NCI-H2171 treated with DMSO at 0.1 percent for 48 hours (cell line): ENCODE measurements around the gene INPP5A.
"Not testable (repeated sequence)": the region's sequence is repeated elsewhere in the genome, so short reads cannot be mapped to it uniquely, and the experiment has no call there.

ENCODE experiments used
- DNase-seq: peaks from one replicate; lab custom pipeline; 2025; lab: John Stamatoyannopoulos, UW

The INPP5A gene

DNA sequence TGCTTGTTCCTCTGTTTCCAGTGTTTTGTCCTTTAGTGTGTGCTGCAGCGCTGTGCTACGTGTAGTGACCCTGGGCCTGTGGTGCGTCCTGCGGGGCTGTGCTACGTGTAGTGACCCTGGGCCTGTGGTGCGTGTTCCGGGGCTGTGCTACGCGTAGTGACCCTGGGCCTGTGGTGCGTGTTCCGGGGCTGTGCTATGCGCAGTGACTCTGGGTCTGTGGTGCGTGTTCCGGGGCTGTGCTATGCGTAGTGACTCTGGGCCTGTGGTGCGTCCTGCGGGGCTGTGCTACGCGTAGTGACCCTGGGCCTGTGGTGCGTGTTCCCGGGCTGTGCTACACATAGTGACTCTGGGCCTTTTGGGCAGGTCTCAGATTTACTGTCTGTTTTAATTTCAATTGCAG lies 60.1 kb downstream of the INPP5A start:
- DNase-seq: no peak

DNA sequence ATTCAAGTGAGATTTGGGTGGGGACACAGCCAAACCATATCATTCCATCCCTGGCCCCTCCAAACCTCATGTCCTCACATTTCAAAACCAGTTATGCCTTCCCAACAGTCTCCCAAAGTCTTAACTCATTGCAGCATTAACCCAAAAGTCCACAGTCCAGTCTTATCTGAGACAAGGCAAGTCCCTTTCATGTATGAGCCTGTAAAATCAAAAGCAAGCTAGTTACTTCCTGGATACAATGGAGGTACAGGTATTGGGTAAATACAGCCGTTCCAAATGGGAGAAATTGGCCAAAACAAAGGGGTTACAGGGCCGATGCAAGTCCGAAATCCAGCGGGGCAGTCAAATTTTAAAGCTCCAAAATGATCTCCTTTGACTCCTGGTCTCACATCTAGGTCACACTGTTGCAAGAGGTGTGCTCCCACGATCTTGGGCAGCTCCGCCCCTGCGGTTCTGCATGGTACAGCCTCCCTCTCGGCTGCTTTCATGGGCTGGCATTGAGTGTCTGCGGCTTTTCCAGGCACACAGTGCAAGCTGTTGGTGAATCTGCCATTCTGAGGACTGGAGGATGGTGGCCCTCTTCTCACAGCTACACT lies 61.5 kb downstream of the INPP5A start:
- not testable (repeated sequence) for DNase-seq

DNA sequence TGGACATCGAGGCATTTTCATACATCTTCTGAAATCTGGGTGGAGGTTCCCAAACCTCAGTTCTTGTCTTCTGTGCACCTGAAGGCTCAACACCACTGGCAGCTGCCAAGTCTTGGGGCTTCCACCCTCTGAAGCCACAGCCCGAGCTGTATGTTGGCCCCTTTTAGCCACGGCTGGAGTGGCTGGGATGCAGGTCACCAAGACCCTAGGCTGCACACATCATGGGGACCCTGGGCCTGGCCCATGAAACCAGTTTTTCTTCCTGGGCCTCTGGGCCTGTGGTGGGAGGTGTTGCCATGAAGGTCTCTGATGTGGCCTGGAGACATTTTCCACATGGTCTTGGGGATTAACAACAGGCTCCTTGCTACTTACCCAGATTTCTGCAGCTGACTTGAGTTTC lies 62.1 kb downstream of the INPP5A start:
- DNase-seq: no peak

DNA sequence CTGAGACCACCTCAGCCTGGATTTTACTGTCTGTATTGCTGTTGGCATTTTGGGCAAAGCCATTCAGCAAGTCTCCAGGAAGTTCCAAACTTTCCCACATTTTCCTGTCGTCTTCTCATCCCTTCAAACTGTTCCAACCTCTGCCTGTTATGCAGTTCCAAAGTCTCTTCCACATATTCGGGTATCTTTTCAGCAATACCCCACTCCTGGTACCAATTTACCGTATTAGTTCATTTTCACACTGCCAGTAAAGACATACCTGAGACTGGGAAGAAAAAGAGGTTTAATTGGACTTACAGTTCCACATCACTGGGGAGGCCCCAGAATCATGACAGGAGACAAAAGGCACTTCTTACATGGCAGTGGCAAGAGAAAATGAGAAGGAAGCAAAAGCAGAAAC lies 62.8 kb downstream of the INPP5A start:
- DNase-seq: no peak

DNA sequence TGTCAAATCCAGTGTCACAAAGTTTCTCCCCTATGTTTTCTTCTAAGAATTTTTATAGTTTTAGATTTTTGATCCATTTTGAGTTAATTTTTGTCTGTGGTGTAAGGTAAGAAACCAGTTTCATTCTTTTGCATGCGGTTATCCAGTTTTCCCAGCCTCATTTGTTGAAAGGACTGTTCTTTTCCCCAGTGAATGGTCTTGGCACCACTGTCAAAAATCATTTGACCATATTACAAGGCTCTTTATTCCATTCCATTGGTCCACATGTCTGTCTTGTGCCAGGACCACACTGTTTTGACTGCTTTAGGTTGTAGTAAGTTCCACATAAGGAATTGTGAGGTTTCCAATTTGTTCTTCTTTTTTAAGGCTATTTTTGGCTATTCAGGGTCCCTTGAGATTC lies 64.0 kb downstream of the INPP5A start:
- DNase-seq: no peak

DNA sequence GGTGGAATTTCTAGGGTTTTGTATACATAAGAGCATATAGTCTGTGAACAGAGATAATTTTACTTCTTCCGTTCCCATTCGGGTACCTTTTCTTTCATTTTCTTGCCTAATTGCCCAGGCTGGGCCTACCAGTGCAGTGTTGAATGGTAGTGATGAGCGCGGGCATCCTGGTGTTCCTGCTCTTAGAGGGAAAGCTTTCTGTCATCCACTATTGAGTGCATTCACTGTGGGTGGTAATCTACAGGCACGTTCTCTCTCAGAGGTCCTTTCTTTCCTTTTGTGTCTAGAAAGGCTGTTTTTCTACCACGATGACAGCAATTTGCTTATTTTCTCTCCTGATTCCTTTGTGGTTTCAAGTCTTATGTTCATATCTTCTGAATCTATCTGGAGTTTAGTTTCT lies 65.0 kb downstream of the INPP5A start:
- no peak for DNase-seq

DNA sequence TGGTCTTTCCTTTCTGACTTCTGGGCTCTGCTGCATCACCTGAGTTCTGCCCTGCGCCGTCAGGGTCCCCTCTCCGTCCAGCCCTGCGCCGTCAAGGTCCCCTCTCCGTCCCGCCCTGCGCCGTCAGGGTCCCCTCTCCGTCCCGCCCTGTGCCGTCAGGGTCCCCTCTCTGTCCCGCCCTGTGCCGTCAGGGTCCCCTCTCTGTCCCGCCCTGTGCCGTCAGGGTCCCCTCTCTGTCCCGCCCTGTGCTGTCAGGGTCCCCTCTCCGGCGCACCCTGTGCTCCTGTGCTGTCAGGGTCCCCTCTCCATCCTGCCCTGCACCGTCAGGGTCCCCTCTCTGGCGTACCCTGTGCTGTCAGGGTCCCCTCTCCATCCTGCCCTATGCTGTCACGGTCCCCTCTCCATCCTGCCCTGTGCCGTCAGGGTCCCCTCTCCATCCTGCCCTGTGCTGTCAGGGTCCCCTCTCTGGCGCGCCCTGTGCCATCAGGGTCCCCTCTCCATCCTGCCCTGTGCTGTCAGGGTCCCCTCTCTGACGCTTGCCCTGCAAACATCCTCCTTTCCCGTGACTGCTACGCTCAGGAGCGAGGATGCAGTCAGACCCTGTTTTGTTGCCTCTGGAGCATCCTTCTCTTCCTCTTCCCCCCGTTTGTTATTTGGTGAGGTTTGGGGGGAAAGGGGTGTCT lies 66.4 kb downstream of the INPP5A start:
- no peak for DNase-seq

DNA sequence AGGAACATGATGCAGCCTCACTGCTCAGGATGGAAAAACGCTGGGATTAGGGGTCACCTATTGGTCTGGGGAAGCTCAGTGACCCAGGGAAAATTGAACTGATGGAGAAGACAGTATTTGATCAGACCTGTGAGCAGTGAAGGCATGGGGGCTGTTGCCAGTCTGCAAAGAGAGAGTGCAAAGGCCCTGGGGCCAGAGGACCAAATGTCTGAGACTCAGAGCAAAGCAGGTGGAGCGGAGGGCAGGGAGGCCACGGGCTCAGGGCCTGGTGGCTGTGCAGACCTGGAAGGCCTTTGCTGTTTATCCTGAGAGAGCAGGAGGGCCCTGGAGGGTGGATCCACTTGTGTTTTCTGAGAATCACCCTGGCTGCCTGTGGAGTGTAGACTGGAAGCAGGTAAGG lies 67.1 kb downstream of the INPP5A start:
- DNase-seq: no peak

DNA sequence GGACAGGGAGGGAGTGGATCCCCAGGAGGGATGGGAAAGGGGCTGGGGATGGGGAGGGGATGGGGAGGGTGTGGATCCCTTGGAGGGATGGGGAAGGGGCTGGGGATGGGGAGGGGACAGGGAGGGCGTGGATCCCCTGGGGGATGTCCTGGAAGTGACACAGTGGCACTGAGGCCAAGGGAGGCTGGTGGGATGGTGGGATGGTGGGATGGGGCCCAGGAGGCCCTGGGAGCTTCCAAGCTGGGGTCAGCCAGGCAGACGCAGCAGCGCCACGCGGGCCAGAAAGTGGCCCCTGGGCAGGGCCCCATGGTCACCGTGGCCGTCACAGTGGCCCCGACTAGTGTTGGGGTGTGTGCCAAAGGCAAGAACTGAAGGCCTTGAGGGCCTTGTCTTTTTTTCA lies 67.8 kb downstream of the INPP5A start:
- DNase-seq: no peak

DNA sequence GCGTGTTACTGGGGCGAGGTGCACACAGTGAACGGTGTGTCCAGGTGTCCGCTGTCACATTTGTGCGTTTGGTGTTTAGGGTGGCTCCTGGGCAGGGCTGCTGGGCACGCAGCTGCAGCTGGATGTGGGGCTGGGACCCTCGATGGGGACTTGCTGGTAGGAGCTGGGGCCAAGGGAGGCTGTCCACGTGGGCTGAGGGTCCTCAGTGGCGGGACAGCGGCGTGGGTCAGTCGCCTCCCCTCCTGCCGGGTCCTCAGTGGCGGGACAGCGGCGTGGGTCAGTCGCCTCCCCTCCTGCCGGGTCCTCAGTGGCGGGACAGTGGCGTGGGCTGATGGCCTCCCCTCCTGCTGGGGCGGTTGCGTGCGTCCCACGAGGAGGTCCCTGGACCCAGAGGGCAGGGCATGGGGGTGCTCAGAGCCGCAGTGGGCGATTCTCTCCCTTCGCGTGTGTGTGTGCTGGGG lies 68.5 kb downstream of the INPP5A start:
- DNase-seq: no peak

DNA sequence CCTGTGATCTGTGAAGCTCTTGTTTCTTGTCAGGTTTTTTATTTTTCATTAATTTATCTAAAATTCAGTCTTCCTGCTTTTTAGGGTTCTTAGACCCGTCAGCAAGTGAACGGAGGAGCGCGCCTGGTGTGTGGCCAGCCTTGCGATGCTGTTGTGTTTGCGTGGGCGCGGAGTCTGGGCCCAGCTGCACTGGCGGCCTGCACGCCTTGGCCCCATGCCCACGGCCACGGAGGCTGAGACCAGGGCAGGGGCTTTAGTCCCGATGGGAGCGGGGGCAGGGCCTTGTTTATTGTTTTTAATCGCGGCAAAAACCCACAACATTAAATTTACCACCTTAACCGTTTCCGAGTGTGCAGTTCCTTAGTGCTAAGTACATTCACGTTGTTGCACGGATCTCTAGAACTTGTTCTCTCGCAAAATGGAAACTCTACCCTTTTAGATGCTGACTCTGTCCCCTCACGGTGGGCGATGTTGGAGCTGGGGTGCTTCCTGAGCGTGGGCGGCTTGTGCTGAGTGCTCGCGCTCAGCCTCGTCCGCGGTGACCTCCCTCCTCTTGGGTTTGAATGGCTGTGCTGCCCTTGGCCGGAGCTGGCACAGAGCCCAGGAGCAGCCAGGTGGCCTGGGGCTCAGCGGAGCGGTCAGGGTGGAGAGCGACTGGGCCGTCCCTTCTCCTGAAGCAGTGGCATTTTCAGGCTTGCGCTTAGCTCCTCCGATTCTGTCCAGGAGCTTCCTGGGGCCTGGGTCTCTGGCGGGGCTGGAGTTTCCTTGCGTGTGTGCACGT lies 69.1 kb downstream of the INPP5A start:
- no peak for DNase-seq

DNA sequence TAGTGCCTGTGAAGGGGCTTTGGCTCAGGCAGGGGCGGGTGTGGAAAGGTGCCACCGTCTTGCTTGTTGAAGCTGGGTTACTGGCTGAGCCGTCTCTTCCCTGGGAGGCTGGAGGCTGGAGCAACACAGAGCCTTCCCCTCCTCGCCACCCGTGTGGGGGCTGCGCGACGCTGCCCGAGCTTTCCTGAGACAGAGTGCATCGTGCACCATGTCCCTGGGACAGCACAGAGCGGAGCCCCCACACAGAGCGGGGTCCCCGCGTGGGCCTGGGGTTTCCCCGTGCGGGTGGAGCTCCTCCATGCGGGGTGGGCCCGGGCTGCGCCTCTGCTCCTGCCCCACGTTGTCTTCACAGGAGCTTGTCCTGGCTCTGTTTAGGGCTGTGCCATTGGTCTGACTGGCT lies 69.9 kb downstream of the INPP5A start:
- no peak for DNase-seq

DNA sequence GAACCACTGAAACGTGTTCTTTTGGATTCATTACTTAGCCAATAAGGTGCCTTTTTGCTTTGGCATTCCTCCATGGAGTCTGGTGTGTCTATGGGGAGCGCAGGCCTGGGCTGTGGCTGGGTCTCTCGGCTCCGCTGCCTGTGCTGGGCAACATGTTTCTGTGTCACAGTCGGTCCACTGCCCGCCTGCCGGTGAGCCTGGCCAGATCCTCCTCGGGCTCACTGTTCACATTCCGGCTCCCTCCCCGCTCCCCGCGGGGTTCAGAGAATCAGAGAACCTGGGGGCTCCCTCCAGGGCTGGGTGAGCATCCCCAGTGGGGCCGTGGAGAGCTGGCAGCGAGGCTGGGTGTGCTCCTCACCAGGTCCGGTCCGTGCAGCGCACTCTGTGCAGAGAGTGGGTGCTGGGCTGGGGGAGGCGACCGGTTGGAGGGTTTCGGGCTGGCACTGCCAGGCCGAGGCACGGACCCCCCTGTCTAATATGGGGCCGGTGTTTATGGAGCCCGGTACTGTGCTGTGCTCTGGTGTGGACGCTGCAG lies 70.4 kb downstream of the INPP5A start:
- no peak for DNase-seq

DNA sequence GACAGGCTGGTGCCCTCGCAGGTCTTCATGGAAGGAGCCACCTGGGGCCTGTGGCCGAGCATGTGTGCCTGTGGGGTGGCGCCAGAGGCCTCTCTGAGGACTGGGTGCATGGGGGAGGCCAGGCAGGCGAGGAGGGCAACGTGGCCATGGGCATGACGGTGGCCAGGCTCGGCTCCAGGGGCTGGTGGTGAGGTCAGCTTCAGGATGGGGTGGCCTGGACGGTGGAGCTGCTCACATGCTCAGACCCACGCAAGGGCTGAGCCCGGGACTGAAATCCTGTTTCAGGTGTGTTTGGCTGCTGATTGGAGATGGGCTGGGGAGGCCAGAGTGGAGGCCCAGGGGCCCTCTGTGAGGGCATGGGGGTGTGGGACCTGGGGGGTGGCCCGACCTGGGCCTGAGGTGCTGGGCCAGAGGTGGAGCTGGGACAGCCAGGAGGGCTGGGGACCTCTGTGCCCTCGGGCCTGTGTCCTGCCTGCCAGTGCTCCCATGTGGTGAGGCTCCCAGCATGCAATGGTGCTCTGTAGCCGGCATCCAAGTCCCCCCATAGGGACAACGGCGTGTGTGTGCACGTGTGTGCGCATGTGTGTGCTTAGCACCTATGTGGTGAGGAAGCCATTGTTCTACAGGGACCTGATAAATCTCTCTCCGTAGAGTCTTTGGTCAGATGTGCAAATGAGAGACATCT lies 71.1 kb downstream of the INPP5A start:
- DNase-seq: no peak

DNA sequence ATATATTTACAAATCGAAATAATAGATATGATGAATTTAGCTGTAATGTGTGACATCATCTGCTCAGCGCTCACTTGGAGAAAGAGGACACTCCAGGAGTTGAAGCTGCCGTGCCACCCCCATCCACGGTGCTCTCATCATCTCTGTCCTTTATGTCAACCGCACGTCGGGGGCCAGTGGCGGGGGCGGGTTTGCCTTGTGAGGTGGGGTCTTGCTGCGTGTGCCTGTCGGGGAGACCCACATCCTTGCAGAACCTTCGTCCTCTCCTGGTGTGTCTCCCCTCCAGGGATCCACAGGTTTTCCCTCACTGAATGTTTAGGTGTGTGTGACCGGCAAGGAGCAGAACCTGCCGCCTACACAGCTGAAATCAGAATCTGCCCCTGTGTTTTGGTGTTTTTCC lies 71.6 kb downstream of the INPP5A start:
- DNase-seq: no peak

DNA sequence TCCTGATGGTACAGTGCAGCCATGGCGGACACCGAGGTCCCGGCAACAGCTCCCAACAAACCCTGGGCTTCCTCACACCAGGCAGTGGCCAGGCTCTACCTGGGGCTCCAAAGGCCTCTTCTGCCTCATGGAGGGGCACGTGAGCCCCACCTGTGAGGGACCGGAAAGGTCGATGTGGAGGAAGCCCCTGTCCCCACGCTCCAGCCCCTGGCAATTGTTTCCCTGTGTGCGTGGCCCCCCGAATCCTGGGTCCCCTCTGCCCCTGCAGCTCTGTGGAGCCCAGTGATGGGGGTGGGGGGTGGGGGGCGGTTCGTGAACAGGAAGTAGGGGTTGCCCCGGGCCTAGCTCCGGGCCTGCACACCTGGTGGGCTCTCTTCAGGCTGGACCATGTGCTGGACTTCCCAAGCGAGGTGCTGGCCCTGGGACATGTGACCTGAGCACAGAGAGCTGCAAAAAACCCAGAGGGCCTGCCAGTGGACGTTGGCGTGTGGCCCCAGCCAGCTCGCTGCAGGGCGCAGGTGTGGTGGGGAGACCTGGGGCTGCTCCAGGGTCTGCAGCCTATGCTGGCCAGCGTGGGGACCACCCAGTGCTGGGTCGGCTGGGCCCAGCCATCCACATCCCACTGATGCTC lies 72.6 kb downstream of the INPP5A start:
- no peak for DNase-seq

DNA sequence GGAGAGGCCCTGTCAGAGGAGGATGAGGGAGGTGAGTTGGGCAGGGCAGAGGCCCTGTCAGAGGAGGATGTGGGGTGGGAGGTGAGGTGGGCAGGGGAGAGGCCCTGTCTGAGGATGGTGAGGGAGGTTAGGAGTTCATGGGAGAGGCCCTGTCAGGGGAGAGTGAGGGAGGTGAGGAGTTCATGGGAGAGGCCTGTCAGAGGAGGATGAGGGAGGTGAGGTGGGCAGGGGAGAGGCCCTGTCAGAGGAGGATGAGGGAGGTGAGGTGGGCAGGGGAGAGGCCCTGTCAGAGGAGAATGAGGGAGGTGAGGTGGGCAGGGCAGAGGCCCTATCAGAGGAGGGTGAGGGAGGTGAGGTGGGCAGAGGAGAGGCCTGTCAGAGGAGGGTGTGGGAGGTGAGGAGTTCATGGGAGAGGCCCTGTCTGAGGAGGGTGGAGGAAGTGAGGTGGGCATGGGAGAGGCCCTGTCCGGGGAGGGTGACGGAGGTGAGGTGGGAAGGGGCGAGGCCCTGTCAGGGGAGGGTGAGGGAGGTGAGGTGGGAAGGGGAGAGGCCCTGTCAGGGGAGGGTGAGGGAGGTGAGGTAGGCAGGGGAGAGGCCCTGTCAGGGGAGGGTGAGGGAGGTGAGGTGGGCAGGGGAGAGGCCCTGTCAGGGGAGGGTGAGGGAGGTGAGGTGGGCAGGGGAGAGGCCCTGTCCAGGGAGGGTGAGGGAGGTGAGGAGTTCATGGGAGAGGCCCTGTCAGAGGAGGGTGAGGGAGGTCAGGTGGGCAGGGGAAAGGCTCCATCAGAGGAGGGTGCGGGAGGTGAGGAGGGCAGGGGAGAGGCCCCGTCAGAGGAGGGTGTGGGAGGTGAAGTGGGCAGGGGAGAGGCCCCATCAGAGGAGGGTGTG lies 73.7 kb downstream of the INPP5A start:
- no peak for DNase-seq

DNA sequence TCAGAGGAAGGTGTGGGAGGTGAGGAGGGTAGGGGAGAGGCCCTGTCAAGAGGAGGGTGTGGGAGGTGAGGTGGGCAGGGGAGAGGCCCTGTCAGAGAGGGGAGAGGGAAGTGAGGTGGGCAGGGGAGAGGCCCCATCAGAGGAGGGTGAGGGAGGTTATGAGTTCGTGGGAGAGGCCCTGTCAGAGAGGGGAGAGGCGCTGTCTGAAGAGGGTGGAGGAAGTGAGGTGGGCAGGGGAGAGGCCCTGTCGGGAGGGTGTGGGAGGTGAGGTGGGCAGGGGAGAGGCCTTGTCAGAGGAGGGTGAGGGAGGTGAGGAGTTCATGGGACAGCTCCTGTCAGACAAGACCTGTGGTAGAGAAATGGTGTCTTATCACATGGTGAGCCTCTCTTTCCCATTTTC lies 74.4 kb downstream of the INPP5A start:
- DNase-seq: no peak

DNA sequence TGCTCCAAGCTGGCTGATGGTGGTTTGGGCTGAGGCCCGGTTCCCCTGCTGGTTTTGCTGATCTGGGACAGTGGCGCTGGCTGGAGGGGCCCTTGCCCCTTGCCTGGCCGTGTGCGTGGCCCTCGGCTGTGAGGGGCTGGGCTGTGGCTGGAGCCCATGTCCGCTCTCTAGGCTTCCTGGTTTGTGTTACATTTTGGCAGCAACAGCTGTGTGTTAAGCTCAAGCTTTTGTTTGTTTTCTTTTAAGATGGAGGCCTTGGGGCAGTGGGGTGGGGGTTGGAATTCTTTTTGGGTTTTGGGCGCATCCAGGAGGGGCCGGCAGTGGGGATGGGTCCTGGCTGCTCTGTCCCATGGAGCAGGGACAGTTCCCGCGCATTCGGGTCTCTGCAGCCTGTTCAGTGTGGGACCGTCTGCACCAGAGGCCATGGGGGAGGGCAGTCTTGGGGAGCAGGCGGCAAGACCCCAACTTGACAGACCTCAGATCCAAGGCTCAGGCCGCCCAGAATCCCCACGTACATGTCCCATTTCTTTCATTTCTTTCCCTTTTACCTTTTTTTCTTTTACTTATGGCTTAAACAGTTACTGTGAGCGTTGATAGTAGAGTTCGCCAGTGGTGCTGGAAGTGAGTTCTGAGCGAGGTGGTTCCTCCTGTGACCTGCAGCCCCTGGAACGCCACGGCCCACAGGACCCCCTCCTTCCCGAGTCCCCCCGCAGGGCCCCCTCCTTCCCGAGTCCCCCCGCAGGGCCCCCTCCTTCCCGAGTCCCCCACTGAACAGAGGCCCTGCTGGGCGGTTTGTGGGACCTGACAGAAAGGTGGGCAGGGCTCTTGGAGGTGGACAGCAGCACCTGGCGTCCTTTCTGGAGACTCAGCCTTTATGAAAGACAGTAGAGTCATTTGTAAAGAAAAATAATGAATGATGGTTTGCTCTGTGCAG lies 75.3 kb downstream of the INPP5A start:
- no peak for DNase-seq
